HG03378 (cell line): Measurements from ENCODE around the gene C1QTNF2.

Experiments
- ATAC-seq: cut with Tn5 transposase; IDR thresholded peaks from one replicate; pipeline ENCODE4 v1.9.1; 2021; ENCODE audit warnings: mild to moderate bottlenecking, moderate library complexity; ENCODE audit not compliant: unreplicated experiment

The C1QTNF2 gene

DNA sequence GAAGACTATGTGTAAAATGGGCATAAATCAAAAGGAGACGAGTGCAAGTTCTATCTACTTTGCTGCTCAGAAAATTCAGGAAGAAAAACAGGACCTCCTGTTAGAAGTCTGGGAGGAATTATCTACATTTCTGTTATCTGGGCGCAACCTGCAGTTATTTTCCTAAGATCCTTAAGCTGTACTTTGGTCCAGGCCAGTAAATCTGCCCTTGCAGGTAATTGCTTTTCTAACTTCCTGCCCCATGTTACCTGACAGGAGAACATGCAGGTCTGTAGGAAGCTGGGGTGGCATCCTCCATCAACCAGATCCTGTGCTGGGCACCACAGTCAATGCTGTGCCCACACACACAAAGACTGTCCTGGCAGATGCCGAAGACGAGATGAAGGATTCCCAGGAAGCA lies 63.7 kb downstream of the C1QTNF2 start:
- ATAC-seq = no peak

DNA sequence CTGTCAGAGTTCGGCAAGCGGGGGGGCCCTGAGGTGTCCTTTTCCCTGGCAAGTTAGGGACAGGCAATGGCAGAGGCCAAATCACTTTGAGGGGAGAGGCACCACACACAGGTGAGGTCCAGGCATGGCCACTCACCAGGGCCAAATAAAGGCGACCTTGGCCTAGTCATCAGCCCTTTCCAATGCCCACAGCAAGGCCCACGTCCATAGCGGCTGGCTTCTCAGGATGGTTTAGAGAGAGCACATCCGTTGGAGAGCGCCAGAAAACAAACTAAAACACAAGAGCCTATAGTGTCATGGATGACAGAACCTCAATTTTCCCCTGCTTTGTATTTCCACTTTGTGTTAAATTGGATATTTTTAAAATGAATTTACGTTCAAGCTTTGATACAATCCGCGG lies 65.1 kb downstream of the C1QTNF2 start:
- ATAC-seq = no peak

GRCh38 chr5:160303690-160304089 lies 66.7 kb downstream of the C1QTNF2 start:
- ATAC-seq = no peak

DNA sequence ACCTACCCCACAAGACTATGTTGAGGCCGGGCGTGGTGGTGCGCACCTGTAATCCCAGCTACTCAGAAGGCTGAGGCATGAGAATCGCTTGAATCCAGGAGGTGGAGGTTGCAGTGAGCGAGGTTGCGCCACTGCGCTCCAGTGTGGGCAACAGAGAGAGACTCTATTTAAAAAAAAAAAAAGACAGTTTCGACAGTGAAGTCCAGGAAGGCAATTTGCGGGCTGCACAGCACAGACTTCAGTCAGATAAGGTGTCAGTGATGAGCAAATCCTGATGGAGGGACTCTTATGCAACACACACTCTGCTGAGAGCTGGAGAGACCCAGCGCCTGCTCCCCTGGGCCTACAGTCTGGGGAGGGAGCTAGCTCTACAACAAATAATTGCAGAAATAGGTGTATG lies 72.2 kb downstream of the C1QTNF2 start:
- no peak for ATAC-seq

DNA sequence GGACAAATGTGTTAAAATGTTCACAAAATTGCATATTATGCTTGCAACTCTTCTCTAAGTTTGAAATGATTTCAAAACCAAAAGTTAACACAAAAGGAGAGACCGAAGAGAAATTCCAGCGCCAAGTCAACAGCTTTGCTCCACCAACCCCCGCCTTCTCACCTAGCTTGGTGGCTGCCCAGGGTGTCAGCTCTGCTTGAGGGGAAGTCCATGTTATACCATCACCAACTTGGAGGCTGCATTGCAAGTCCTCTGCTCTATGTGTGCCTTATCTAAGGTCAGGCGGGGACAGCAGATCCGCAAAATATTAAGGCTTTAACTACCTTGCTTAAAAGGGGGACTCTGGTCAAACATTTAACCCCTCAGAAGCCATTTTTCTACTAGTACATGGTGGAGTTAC lies 72.7 kb downstream of the C1QTNF2 start:
- ATAC-seq = no peak
